Upper lobe of right lung (tissue), 1 donor: ENCODE data around the gene PRKAB1. TPM values are rescaled to one million over a fixed set of nuclear protein-coding genes. Genes with fewer than 3 reads are reported as not detected.

ENCODE experiments used
- ATAC-seq: fragments of 200-7000 bp; cut with Tn5 transposase; one replicate; pipeline ENCODE4 v1.9.1; 2020; ENCODE audit warnings: mild to moderate bottlenecking, moderate library complexity
- DNase-seq: peaks from one replicate; pipeline ENCODE4 v3.0.0-alpha.2; 2020
- H3K27ac ChIP-seq: fragments of 200-600 bp; one replicate; pipeline ENCODE4 v1.8.0; 2022
- H3K27me3 ChIP-seq: fragments of 200-600 bp; one replicate; pipeline ENCODE4 v1.8.0; 2022; ENCODE audit warnings: mild to moderate bottlenecking
- H3K36me3 ChIP-seq: fragments of 200-600 bp; one replicate; pipeline ENCODE4 v1.8.0; 2022
- H3K4me1 ChIP-seq: fragments of 200-600 bp; one replicate; pipeline ENCODE4 v1.8.0; 2022
- H3K4me3 ChIP-seq: fragments of 200-600 bp; one replicate; pipeline ENCODE4 v1.8.0; 2022; ENCODE audit warnings: mild to moderate bottlenecking
- H3K9me3 ChIP-seq: fragments of 200-600 bp; one replicate; pipeline ENCODE4 v1.8.0; 2022
- intact Hi-C: fragments of 100-400 bp; cut with DNase I; formaldehyde crosslinking; loops from one replicate; pipeline ENCODE4 v1.11.0; 2022
- total RNA-seq: library from RNA; stranded (reverse); fragmentation: NEBNext Ultra II Directional; extraction: Animal tissue kit (Norgen Biotek cat#: 25700); gene quantifications from one replicate; pipeline ENCODE4 v1.2.1, GENCODE V29; 2021
- TF ChIP-seq, protein P1 (sequence below): fragments of 200-600 bp; IDR thresholded peaks from one replicate; pipeline ENCODE4 v1.8.0; 2022; ENCODE audit warnings: antibody characterized with exemption
- donor health status: DM: no; HTN: yes; CAD: no; lungs with severe emphysema.

The PRKAB1 gene
- total RNA-seq, 1 donor from 2014 or later: 54.7 TPM

DNA sequence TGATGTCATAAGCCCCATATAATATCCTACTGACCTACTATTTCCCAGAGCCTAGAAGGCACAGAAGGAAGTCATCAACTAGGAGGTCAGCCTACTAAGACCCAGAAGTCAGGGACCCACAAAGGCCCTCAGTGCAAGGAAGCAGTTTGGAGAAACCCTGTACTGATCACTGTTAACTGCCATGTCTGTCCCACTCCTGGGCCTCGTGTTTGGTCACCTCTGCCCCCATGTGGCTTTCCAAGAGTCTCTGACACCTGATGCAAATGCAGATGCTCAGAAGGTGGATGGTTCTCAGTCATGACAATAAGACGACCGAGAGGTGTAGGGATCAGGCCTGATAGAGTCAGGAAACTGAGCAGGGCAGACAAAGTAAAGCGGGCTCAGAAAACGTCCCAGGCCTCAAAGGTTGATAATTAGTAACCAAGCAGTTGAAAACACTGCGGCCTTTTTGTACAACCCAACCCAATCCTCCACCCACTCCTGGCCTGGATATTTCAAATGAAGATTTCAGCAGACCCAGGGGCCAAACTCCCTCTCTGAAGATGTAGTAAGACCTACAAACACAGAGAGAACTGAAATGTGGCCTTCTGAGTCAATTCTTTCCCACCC is 23.4 kb downstream of the PRKAB1 start:
- ATAC-seq: no peak
- no peak overlapping the region for H3K4me3 ChIP-seq
- H3K36me3 ChIP-seq: no peaks in the 10 kb centered on the region
- intact Hi-C loops: no loop called here
- peaks cover 23% of the 10 kb centered on the region for H3K4me1 ChIP-seq
- no peak overlapping the region for H3K27ac ChIP-seq
- no peaks in the 10 kb centered on the region for H3K9me3 ChIP-seq
- H3K27me3 ChIP-seq: no peaks in the 10 kb centered on the region
- TF ChIP-seq, protein P1, sequence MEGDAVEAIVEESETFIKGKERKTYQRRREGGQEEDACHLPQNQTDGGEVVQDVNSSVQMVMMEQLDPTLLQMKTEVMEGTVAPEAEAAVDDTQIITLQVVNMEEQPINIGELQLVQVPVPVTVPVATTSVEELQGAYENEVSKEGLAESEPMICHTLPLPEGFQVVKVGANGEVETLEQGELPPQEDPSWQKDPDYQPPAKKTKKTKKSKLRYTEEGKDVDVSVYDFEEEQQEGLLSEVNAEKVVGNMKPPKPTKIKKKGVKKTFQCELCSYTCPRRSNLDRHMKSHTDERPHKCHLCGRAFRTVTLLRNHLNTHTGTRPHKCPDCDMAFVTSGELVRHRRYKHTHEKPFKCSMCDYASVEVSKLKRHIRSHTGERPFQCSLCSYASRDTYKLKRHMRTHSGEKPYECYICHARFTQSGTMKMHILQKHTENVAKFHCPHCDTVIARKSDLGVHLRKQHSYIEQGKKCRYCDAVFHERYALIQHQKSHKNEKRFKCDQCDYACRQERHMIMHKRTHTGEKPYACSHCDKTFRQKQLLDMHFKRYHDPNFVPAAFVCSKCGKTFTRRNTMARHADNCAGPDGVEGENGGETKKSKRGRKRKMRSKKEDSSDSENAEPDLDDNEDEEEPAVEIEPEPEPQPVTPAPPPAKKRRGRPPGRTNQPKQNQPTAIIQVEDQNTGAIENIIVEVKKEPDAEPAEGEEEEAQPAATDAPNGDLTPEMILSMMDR: no peak
- no peak for DNase-seq

DNA sequence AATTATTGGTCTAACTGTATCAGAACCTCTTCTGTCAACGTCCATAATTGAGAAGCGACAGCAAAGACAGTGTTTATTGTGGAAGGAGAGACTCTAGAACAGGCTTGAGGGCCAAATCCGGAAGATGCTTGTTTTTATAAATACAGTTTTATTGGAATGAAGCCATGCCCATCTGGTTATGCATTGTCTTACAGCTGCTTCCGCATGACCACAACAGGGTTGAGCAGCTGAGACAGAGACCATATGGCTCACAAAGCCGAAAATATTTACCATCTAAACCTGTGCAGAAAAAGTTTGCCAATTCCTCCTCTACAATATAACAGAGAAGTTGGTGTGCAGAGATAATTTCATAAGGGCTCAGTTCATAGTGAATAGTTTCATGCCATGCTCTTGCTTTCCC is 24.5 kb downstream of the PRKAB1 start:
- intact Hi-C loops: no loop called here
- no peaks in the 10 kb centered on the region for H3K36me3 ChIP-seq
- no peaks in the 10 kb centered on the region for H3K9me3 ChIP-seq
- peaks cover 23% of the 10 kb centered on the region for H3K4me1 ChIP-seq
- ATAC-seq (no peak), DNase-seq (no peak)
- no peak overlapping the region for H3K4me3 ChIP-seq
- peak overlapping the region; percentile 44 for H3K27ac ChIP-seq
- TF ChIP-seq, protein P1: no peak
- no peaks in the 10 kb centered on the region for H3K27me3 ChIP-seq

DNA sequence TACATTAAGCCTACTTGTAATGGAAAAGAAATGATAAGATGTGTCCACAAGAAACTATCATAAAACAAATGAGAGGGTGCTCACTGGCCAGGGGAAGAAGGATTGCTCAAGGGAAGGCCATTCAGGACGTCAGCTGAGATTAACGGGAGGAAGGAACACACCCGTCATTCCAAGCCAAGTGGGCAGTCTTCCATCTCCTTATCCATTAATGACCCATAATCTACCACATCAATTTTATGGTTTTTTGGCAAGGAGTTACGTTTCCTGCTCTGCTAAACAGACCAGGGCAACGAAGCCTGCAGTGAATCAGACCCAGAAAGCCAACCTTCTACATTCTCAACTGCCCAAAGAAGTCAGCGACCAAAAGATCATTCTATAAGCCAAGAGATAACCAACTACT is 25.1 kb downstream of the PRKAB1 start:
- no peaks in the 10 kb centered on the region for H3K9me3 ChIP-seq
- TF ChIP-seq, protein P1: no peak
- H3K4me3 ChIP-seq: no peak overlapping the region
- DNase-seq (no peak), ATAC-seq (peak; percentile 78)
- no peaks in the 10 kb centered on the region for H3K27me3 ChIP-seq
- H3K27ac ChIP-seq: peak overlapping the region; percentile 65
- no peaks in the 10 kb centered on the region for H3K36me3 ChIP-seq
- peaks cover 23% of the 10 kb centered on the region for H3K4me1 ChIP-seq
- intact Hi-C loops: no loop called here

DNA sequence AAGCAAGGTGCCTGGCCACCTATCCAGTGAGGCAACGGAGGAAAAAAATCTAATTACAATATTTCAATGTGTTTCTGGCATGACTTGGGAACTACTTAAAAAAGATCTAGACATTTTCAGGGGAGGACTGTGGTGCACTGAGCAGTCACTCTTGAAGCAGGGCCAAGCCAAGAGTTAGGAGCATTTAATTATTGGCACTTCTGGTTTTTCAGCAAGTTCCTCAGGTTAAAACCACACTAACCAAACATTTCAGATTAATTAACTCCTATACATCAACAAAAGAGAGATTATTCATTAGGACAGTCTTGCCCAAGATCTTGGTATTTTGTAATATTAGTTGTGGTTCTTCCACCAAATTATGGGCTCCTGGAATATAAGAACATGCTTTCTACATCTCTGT is 25.6 kb downstream of the PRKAB1 start:
- peak overlapping the region; percentile 65 for H3K27ac ChIP-seq
- ATAC-seq (no peak), DNase-seq (no peak)

DNA sequence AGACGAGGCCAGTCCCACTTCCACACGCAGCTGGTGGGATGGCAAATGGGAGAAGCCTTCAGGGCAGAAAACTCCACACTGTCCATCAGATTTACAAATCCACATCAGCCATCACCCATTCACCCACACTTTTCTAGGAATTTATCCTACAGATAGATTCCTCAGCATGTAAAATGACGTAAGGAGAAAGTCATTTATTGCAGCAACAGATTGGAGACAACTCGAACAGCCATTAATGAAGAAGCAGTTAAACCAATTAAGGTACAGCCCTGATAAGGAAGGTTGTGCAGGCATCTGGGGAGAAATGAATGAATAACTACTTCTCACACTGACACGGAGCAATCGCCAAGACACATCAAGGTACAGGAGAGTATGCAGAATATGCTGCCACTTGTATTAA is 26.2 kb downstream of the PRKAB1 start:
- Histone ChIP-seq H3K9me3 (no peaks in the 10 kb centered on the region), H3K4me3 (no peak overlapping the region), H3K4me1 (peaks cover 23% of the 10 kb centered on the region), H3K27me3 (no peaks in the 10 kb centered on the region), H3K36me3 (no peaks in the 10 kb centered on the region), H3K27ac (peak overlapping the region; percentile 32)
- TF ChIP-seq, protein P1: no peak
- no peak for DNase-seq
- intact Hi-C loops: no loop called here
- ATAC-seq: no peak

More for the DNA sequence above, 25.6 kb downstream of the PRKAB1 start:
- Histone ChIP-seq H3K36me3 (no peaks in the 10 kb centered on the region), H3K4me3 (no peak overlapping the region), H3K4me1 (peaks cover 23% of the 10 kb centered on the region), H3K27me3 (no peaks in the 10 kb centered on the region), H3K9me3 (no peaks in the 10 kb centered on the region)
- TF ChIP-seq, protein P1: no peak
- intact Hi-C loops: no loop called here

DNA sequence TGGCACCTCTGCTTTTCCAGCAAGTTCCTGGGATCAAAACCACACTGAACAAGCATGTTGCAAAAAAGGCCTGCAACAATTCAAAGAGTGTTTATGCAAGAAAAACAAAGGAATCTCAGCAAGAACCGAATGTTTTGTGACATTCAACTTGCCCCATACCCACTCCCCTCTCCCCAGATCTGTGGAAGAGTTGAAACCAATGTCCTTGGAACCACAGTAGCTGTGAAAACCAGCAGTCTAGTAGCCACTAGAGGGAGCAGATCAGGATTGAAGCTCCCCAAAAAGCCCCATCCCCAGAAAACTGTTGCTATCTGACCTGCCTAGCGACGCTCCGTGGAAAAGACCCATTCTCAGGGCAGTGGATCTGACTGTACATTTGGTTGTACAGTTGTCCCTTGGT is 27.1 kb downstream of the PRKAB1 start:
- intact Hi-C loops: no loop called here

More for the DNA sequence above, 27.1 kb downstream of the PRKAB1 start:
- H3K27ac ChIP-seq: no peak overlapping the region
- no peak for DNase-seq
- peak; percentile 14 for ATAC-seq
- H3K27me3 ChIP-seq: no peaks in the 10 kb centered on the region
- peaks cover 3% of the 10 kb centered on the region for H3K36me3 ChIP-seq
- no peaks in the 10 kb centered on the region for H3K9me3 ChIP-seq
- no peak overlapping the region for H3K4me3 ChIP-seq
- H3K4me1 ChIP-seq: peaks cover 23% of the 10 kb centered on the region
- TF ChIP-seq, protein P1: peak; percentile 41
